GM12872 (cell line): ENCODE data around the gene BICC1.

Experiments used
- TF ChIP-seq, protein P1 (sequence below): IDR thresholded peaks from 3 replicates; pipeline ENCODE4 v1.5.1; 2011; ENCODE audit warnings: low read depth, mild to moderate bottlenecking, low read length, moderate library complexity; ENCODE audit not compliant: insufficient read depth

Gene BICC1

DNA sequence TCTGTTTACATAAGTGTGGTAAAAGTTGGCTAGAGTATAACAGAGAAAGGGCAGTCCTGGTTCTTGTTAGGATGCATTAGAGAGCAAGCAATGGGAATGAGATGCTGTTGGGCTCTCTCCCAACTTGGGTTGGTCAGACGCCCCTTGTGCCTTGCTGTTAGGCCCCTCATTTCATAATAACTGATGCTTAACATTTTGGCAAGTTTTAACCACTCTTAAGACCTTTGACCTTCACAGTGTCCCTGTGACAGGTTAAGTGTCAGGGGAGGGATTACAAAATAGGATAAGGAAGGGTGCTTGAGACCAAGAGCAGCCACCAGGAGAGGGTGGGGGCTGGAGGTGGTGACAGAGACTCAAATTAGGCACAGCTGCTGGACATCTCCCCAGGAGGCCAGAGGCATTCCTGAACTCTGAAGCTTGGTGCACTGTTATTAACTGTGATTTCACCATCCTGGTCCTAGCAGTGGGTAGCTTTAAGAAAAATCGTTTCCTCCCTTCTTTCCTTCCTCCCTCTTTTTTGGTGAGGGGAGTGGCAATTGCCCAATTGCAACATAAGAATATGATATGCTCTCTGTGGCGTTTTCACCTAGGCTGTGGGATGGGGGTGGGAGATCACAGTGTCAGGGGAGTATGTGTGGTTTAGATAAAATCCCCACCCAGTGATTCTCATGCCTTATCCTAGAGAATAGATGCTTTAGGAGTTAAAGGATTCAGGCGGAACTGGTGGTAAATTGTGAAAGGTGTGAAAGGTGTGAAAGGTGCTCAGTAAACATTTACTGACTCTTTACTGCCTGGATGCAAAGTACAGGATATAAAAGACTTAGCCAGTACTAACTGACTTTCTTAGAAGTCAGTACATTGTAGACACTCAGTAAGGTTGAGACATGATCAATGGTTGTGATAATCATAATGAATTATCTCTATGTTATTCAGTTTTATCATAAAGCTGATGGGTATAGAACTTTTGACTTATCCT is 270.5 kb downstream of the BICC1 start:
- TF ChIP-seq, protein P1, sequence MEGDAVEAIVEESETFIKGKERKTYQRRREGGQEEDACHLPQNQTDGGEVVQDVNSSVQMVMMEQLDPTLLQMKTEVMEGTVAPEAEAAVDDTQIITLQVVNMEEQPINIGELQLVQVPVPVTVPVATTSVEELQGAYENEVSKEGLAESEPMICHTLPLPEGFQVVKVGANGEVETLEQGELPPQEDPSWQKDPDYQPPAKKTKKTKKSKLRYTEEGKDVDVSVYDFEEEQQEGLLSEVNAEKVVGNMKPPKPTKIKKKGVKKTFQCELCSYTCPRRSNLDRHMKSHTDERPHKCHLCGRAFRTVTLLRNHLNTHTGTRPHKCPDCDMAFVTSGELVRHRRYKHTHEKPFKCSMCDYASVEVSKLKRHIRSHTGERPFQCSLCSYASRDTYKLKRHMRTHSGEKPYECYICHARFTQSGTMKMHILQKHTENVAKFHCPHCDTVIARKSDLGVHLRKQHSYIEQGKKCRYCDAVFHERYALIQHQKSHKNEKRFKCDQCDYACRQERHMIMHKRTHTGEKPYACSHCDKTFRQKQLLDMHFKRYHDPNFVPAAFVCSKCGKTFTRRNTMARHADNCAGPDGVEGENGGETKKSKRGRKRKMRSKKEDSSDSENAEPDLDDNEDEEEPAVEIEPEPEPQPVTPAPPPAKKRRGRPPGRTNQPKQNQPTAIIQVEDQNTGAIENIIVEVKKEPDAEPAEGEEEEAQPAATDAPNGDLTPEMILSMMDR, result no peak

DNA sequence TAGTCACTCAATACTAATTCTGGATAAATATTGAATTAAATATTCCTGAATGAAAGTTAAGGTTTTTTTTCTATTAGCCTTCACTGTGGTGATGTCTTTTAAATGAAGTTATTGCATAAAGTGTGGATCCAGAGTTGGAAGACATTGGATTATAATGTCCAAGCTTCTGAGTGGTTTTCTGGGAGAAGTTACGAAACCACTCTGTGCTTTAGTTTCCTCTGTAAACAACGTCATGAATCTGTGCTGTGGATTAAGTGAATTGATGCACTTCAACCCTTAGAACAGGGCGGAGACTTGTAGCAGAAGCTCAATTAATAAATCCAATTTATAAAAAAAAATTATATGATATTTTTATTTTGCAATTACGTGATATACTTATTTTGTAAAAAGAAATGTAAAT is 271.7 kb downstream of the BICC1 start:
- TF ChIP-seq, protein P1, result no peak

DNA sequence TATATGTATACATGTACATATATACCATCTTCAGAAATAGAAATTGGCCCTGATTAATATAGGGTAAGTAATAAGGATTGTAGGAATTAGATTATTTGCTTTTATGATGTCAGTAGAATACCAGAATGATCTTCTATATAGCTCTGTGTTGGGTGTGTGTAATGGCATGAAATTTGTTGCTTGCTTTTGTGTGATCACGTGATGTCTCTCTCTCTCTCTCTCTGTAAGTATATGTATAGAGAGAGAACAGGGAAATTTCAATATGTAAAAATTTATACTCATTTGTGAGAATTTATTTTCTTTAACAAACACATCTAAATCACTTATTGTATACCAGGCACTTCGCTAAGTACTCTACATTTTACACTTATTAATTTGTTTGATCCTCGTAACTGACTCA is 272.7 kb downstream of the BICC1 start:
- TF ChIP-seq, protein P1, result no peak

DNA sequence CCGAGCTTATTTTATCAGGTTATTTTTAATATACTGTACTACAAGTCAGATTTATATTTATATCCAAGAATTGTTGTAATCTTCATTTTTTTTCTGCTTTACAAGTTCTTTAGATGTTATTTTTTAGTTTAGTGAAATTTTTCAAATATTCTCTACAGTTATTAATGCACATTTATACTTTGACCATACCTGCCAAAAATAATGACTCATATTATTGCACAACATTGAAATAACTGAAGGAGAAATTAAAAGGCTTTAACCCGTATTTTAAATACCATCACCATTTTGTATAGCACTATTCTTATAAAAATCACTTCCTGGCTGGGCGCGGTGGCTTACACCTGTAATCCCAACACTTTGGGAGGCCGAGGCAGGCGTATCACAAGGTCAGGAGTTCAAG is 278.5 kb downstream of the BICC1 start:
- TF ChIP-seq, protein P1, result no peak

DNA sequence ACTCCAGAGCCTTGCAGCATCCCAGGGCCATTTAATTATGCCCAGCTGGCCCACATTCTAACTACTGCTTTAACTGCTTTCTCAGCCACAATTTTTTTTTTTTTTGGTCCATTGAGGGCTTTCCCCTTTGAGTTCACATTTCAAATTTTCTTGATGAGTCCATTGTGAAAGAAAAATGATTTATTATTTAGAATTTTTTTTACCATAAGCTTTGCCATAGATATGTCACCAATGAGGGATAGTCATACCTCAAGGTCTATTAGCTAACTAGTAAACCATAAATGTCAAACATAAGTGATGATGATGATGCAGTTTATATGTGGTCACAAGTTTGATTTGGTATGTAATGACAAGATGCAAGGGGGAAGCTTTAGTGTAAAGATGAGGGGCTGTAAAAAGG is 282.9 kb downstream of the BICC1 start:
- TF ChIP-seq, protein P1, result no peak

DNA sequence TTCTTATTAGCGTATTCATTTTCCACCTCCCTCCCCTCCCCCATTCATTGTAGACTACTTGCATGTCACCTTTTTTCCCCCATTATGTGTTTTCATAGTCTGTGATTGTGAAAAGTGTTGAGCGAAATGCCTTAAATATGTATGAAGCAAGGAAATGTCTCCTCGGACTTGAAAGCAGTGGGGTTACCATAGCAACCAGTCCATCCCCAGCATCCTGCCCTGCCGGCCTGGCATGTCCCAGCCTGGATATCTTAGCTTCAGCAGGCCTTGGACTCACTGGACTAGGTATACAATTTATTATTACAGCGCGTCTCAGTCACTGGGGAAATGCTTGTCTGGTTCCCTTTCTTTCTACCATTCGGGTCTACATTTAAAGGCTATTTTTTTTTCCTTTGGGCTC is 283.6 kb downstream of the BICC1 start:
- TF ChIP-seq, protein P1, result no peak

DNA sequence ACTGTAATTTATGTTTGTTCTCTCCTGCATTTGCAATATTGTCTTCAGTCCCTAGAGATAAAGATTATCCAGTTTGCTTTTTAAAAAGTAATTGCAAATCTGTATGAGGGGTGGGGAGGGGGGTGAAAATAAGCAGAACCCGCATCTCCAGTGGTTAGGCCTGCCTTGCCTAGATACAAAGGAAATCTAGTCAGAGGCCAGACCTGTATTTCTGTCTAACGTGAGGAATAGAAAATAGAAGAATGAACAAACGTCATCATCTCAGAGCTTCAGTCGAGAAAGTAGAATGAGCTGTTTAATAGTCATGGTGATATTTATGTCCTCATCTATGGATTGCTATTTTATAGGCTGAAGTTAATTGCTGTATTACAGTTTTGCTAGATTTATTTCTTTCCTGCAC is 284.2 kb downstream of the BICC1 start:
- TF ChIP-seq, protein P1, result no peak
